ENCODE measurements around the gene CD99L2. TPM values are rescaled to one million over a fixed set of nuclear protein-coding genes. Genes with fewer than 3 reads are reported as not detected.

The CD99L2 gene
- total and polyA plus RNA-seq, 10 donors: 8.2 to 51.8 (median 31.8) TPM

GRCh38 chrX:150846130-150846529, 52.3 kb downstream of the CD99L2 start:
- TF ChIP-seq POLR2AphosphoS5 (IDR thresholded peaks at IDR 0.05) (no peak), CTCF (IDR thresholded peaks at IDR 0.05 in 8 of 11, conservative IDR thresholded peaks at IDR 0.05 in 3 of 11) (no peak), POLR2A (IDR thresholded peaks at IDR 0.05) (no peak)
- Histone ChIP-seq H3K27ac (no peak overlapping the region), H3K36me3 (no peaks in the 10 kb centered on the region), H3K27me3 (replicated peaks in 1 of 7) (no peaks in the 10 kb centered on the region), H3K4me3 (no peak overlapping the region), H3K4me1 (peaks cover 0 to 17% (median 0%) of the 10 kb centered on the region in 6 donors), H3K9me3 (no peaks in the 10 kb centered on the region)
- 88 to 94% (median 91%) methylated on average over 5 of the region's 5 CpGs for WGBS, 5 donors
- DNase-seq: no peak
- intact Hi-C loops (cut with DNase I; ENCODE audit: low total_unique reads): no loop called here

- peaks cover 0 to 17% (median 0%) of the 10 kb centered on the region in 6 donors for H3K4me1 ChIP-seq
- TF ChIP-seq POLR2A (IDR thresholded peaks at IDR 0.05) (no peak), POLR2AphosphoS5 (IDR thresholded peaks at IDR 0.05) (no peak), CTCF (IDR thresholded peaks at IDR 0.05 in 8 of 11, conservative IDR thresholded peaks at IDR 0.05 in 3 of 11) (no peak)
- 61 to 77% (median 66%) methylated on average over 3 of the region's 3 CpGs for WGBS, 5 donors
- H3K4me3 ChIP-seq: no peak overlapping the region
- peak overlapping the region in 1 of 8 donors; percentile 2 for H3K27ac ChIP-seq
- no peaks in the 10 kb centered on the region for H3K27me3 ChIP-seq (replicated peaks in 1 of 7)
- intact Hi-C loops (cut with DNase I; ENCODE audit: low total_unique reads): no loop called here
- no peak for DNase-seq
- no peaks in the 10 kb centered on the region for H3K9me3 ChIP-seq
- H3K36me3 ChIP-seq: no peaks in the 10 kb centered on the region
These were observed 53.4 kb downstream of the CD99L2 start for GRCh38 chrX:150845091-150845490.

- peaks cover 0 to 17% (median 0%) of the 10 kb centered on the region in 6 donors for H3K4me1 ChIP-seq
- no peaks in the 10 kb centered on the region for H3K9me3 ChIP-seq
- H3K27me3 ChIP-seq (replicated peaks in 1 of 7): no peaks in the 10 kb centered on the region
- WGBS, 5 donors: 72 to 100% (median 92%) methylated on average over 3 of the region's 3 CpGs
- DNase-seq: no peak
- no peak overlapping the region for H3K4me3 ChIP-seq
- no peak overlapping the region for H3K27ac ChIP-seq
- intact Hi-C loops (cut with DNase I; ENCODE audit: low total_unique reads): no loop called here
- no peak for TF ChIP-seq POLR2AphosphoS5 (IDR thresholded peaks at IDR 0.05)
- no peak for TF ChIP-seq POLR2A (IDR thresholded peaks at IDR 0.05)
- TF ChIP-seq CTCF (IDR thresholded peaks at IDR 0.05 in 8 of 11, conservative IDR thresholded peaks at IDR 0.05 in 3 of 11): no peak
- H3K36me3 ChIP-seq: no peaks in the 10 kb centered on the region
These were observed 54.5 kb downstream of the CD99L2 start for GRCh38 chrX:150844016-150844415.

GRCh38 chrX:150842198-150842685, 56.2 kb downstream of the CD99L2 start:
- Histone ChIP-seq H3K36me3 (no peaks in the 10 kb centered on the region), H3K4me3 (no peak overlapping the region), H3K27me3 (replicated peaks in 1 of 7) (no peaks in the 10 kb centered on the region), H3K4me1 (peaks cover 0 to 14% (median 0%) of the 10 kb centered on the region in 6 donors), H3K27ac (peak overlapping the region in 5 of 8 donors; percentile 3 to 76 (median 72)), H3K9me3 (no peaks in the 10 kb centered on the region)
- intact Hi-C loops (cut with DNase I; ENCODE audit: low total_unique reads): no loop called here
- WGBS, 5 donors: 48 to 88% (median 72%) methylated on average over 2 of the region's 2 CpGs
- no peak for TF ChIP-seq POLR2A (IDR thresholded peaks at IDR 0.05)
- TF ChIP-seq CTCF (IDR thresholded peaks at IDR 0.05 in 8 of 11, conservative IDR thresholded peaks at IDR 0.05 in 3 of 11): no peak
- no peak for TF ChIP-seq POLR2AphosphoS5 (IDR thresholded peaks at IDR 0.05)
- DNase-seq: no peak

Data from spleen (tissue), 11 donors.